ENCODE results near the gene EZH1. TPM values are rescaled to one million over a fixed set of nuclear protein-coding genes. Genes with fewer than 3 reads are reported as not detected.

Gene EZH1
- total RNA-seq, 1 donor from 2014 or later = 32.2 TPM

GRCh38 chr17:42782166-42783061 is 37.6 kb upstream of the EZH1 start:
- H3K36me3 Mint-ChIP-seq (ENCODE audit: unreplicated experiment) = peaks cover 5% of the 10 kb centered on the region
- H3K4me3 Mint-ChIP-seq (ENCODE audit: unreplicated experiment) = no peak overlapping the region
- H3K27ac Mint-ChIP-seq (ENCODE audit: unreplicated experiment) = no peak overlapping the region
- no peak for TF ChIP-seq CTCF (IDR thresholded peaks at IDR 0.05; ENCODE audit: partially characterized antibody, unreplicated experiment)
- H3K4me1 Mint-ChIP-seq (ENCODE audit: low read depth, unreplicated experiment) = no peaks in the 10 kb centered on the region
- H3K9me3 Mint-ChIP-seq (ENCODE audit: unreplicated experiment) = peaks cover 8% of the 10 kb centered on the region
- H3K27me3 Mint-ChIP-seq (ENCODE audit: unreplicated experiment) = peaks cover 19% of the 10 kb centered on the region
- DNase-seq = no peak

DNA sequence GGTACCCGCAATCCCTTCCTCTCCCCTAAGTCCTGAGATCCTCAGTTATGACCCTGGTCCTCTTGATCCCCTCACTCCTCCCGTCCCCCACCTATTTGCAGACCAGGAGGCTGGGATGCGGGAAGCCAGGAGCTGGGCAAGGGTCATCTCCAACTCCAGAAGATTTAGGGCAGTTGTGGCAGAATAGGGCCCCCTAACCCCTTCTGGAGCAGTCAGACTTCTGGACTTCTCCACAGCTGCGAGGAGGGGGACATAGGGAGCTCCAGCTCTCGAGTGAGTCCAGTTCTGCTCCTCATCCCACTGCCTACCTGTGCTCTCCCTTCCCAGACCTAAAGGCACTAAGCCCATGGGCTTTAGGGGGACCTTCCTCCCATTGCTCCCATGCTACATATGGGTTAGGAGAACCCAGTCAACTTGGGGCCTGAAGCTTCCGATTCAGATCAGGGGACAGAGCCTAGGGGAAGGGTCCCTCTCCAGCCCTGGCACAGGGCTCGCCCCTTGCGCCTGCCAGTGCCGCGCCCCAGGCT is 36.9 kb upstream of the EZH1 start:
- TF ChIP-seq CTCF (IDR thresholded peaks at IDR 0.05; ENCODE audit: partially characterized antibody, unreplicated experiment) = no peak
- Mint-ChIP-seq H3K27ac (ENCODE audit: unreplicated experiment) (no peak overlapping the region), H3K4me1 (ENCODE audit: low read depth, unreplicated experiment) (no peaks in the 10 kb centered on the region), H3K36me3 (ENCODE audit: unreplicated experiment) (peaks cover 5% of the 10 kb centered on the region), H3K27me3 (ENCODE audit: unreplicated experiment) (peaks cover 16% of the 10 kb centered on the region), H3K4me3 (ENCODE audit: unreplicated experiment) (peak overlapping the region; percentile 77), H3K9me3 (ENCODE audit: unreplicated experiment) (peaks cover 8% of the 10 kb centered on the region)
- DNase-seq = no peak

DNA sequence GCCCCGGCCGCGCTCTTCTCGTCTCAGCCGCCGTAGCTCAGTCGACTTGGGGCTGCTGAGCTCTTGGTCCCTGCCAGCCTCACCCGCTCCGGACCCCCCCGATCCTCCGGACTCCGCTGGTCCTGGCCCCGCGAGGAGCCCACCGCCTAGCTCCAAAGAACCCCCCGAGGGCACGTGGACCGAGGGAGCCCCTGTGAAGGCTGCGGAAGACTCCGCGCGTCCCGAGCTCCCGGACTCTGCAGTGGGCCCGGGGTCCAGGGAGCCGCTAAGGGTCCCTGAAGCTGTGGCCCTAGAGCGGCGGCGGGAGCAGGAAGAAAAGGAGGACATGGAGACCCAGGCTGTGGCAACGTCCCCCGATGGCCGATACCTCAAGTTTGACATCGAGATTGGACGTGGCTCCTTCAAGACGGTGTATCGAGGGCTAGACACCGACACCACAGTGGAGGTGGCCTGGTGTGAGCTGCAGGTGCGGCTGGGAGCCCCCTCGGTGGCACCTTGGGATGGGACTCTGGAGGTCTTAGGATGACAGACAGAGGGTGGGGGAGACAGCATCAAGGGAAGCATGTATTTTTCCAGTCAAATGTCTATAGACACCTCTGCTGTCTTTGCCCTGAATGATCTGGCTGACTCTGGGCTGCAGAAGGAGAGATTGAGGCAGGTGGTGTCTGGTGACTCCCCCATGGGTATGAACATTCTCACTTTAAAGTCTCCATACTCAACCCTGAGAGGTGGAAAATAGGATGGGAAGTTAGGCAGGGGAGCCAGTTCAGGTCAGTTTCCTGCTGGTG is 36.2 kb upstream of the EZH1 start:
- no peak for TF ChIP-seq CTCF (IDR thresholded peaks at IDR 0.05; ENCODE audit: partially characterized antibody, unreplicated experiment)
- Mint-ChIP-seq H3K27ac (ENCODE audit: unreplicated experiment) (no peak overlapping the region), H3K4me3 (ENCODE audit: unreplicated experiment) (peak overlapping the region; percentile 77), H3K9me3 (ENCODE audit: unreplicated experiment) (peaks cover 8% of the 10 kb centered on the region), H3K36me3 (ENCODE audit: unreplicated experiment) (peaks cover 5% of the 10 kb centered on the region), H3K27me3 (ENCODE audit: unreplicated experiment) (peaks cover 13% of the 10 kb centered on the region), H3K4me1 (ENCODE audit: low read depth, unreplicated experiment) (no peaks in the 10 kb centered on the region)
- DNase-seq = no peak

- H3K36me3 Mint-ChIP-seq (ENCODE audit: unreplicated experiment) = no peaks in the 10 kb centered on the region
- peak within 1 kb of the TSS; percentile 77 for H3K4me3 Mint-ChIP-seq (ENCODE audit: unreplicated experiment)
- H3K9me3 Mint-ChIP-seq (ENCODE audit: unreplicated experiment) = peaks cover 4% of the 10 kb centered on the region
- H3K27ac Mint-ChIP-seq (ENCODE audit: unreplicated experiment) = peak within 1 kb of the TSS; percentile 50
- peak; percentile 67 for DNase-seq
- H3K4me1 Mint-ChIP-seq (ENCODE audit: low read depth, unreplicated experiment) = no peaks in the 10 kb centered on the region
- H3K27me3 Mint-ChIP-seq (ENCODE audit: unreplicated experiment) = peaks cover 9% of the 10 kb centered on the region
- TF ChIP-seq CTCF (IDR thresholded peaks at IDR 0.05; ENCODE audit: partially characterized antibody, unreplicated experiment) = no peak
These were observed 35.4 kb upstream of the EZH1 start, which contains the start of gene WNK4 for GRCh38 chr17:42779936-42780850. TSS of gene WNK4 (plus strand) at chr17:42780610. CDS start at chr17:42780699, 89 bp downstream.

Data from glutamatergic neuron (in vitro differentiated cells).